Epithelial cell of esophagus (primary cell): ENCODE results near the gene KCNK17.

Experiments
- DNase-seq: peaks from one replicate; pipeline ENCODE4 v3.0.0; 2010; ENCODE audit warnings: low read depth
- H3K4me3 ChIP-seq: 2 replicates; pipeline ENCODE4 v1.5.1; 2011; ENCODE audit warnings: mild to moderate bottlenecking, low read length, control low read depth
- TF ChIP-seq, protein P1 (sequence below): IDR thresholded peaks from 2 replicates; pipeline ENCODE4 v1.5.1; 2011; ENCODE audit warnings: low read depth, mild to moderate bottlenecking, low read length, control low read depth, inconsistent platforms; ENCODE audit not compliant: insufficient read depth; ENCODE audit errors: missing control alignments

KCNK17 gene, protein sequence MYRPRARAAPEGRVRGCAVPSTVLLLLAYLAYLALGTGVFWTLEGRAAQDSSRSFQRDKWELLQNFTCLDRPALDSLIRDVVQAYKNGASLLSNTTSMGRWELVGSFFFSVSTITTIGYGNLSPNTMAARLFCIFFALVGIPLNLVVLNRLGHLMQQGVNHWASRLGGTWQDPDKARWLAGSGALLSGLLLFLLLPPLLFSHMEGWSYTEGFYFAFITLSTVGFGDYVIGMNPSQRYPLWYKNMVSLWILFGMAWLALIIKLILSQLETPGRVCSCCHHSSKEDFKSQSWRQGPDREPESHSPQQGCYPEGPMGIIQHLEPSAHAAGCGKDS

DNA sequence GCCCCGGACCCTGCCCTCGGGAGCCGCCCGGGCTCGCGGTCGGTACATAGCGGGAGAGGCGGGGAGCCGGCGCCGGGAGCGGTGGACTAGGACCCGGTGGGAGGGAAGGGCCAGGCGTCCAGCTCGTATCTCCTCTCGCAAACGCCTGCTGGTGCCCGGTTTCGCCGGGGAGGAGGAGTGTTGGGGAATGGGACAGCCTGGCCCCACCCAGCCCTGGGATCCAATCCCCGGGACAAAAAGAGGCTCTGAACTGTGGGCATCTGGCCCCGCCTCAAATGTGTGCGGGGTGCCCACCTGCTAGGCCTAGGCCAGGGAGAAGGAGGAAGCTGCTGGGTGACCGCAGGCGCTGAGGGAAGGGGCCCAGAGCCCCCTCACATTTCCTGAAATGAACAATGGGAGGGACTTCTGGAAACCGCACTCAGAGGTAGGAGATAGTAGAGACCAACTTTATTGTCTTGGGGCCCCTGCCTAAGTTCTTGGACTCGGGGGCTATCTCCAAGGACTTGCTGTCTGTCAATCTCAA is at the start of gene KCNK17:
Gene KCNK17 (minus strand): TSS at position 147 of the 523 bp plus-strand sequence. CDS start 99 bp downstream, at position 48.
- no peak within 1 kb of the TSS for H3K4me3 ChIP-seq
- no peak for DNase-seq
- TF ChIP-seq, protein P1, sequence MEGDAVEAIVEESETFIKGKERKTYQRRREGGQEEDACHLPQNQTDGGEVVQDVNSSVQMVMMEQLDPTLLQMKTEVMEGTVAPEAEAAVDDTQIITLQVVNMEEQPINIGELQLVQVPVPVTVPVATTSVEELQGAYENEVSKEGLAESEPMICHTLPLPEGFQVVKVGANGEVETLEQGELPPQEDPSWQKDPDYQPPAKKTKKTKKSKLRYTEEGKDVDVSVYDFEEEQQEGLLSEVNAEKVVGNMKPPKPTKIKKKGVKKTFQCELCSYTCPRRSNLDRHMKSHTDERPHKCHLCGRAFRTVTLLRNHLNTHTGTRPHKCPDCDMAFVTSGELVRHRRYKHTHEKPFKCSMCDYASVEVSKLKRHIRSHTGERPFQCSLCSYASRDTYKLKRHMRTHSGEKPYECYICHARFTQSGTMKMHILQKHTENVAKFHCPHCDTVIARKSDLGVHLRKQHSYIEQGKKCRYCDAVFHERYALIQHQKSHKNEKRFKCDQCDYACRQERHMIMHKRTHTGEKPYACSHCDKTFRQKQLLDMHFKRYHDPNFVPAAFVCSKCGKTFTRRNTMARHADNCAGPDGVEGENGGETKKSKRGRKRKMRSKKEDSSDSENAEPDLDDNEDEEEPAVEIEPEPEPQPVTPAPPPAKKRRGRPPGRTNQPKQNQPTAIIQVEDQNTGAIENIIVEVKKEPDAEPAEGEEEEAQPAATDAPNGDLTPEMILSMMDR = no peak

DNA sequence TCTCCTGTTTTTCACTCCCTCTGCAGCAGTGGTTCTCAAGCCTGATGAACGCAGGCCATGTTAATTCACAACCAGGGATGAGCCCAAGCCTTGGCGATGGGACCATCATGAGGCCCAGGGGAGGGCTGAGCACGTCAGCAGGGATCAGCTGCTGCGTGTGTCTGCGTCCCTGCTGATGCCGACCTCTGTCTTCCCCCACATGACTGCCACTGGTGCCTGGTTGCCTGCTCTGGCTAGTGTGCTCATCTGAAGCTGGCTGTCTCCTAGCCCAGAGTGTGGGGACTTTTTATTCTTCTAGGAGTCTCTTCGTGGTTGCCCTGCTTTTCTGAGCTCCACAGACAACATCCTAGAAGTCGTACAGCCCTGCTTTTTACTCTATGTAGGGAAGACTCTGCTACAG is 49.1 kb upstream of the KCNK17 start:
- DNase-seq = no peak
- H3K4me3 ChIP-seq = no peak overlapping the region

DNA sequence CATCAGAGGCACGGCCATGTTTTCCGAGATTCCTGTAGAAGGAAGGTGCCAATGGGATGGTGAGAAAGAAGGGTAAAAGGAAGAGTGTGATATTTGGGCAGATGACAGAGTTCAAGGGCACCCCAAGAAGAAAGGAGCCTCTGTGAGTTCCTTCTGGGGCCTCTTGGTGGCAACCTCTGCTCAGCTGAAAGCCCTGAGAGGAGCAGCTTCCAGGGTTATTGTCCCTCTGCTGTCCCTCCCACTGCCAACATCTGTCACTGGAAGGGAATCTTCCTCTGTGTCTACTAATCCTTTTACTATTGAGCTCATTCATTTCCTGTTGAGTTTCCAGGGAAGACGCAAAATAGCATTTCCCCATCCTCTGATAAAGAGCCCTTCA is 48.3 kb upstream of the KCNK17 start:
- no peak overlapping the region for H3K4me3 ChIP-seq
- TF ChIP-seq, protein P1 = no peak
- DNase-seq = no peak

More for the DNA sequence above, 49.1 kb upstream of the KCNK17 start:
- TF ChIP-seq, protein P1 = no peak

DNA sequence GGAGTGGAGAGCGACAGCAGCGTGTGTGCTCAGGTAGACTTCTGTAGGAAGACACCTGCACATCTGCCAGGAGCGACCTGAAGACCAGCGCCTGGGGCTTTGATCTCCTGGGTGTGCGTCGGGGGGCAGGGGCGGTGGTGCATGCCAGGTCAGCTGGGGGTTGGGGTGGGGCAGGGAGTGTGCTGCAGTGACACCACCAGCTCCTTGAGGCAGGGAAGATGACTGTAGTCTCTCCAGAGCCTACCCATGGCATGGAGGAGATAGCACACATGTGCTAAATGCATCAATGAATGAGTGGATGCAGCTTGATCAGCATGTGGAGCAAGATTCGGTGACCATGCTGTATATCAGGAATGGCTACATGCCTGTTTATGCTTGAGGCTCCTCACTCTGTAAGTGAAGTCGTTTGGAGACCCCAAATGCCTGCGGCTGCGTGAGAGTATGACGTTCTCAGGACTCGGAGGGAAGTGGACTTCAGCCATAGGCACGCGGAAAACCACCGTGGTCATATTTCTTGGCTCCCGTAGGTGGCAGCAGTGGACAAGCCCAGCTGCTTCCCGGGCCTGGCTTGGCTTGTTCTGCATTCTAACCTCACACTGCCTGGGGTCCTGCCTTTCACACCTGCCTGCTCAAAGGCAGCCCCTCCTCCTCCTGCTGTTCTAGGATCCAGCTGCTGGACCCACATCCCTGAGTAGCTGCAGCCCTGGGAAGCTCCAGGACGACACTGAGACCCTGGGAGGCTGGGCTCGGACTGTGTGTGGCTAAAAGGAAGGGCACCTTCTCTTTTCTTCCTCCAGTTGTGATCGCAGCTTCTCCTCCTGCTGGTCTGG is 47.7 kb upstream of the KCNK17 start:
- peak; percentile 62 for DNase-seq
- TF ChIP-seq, protein P1 = peak; percentile 86
- no peak overlapping the region for H3K4me3 ChIP-seq

DNA sequence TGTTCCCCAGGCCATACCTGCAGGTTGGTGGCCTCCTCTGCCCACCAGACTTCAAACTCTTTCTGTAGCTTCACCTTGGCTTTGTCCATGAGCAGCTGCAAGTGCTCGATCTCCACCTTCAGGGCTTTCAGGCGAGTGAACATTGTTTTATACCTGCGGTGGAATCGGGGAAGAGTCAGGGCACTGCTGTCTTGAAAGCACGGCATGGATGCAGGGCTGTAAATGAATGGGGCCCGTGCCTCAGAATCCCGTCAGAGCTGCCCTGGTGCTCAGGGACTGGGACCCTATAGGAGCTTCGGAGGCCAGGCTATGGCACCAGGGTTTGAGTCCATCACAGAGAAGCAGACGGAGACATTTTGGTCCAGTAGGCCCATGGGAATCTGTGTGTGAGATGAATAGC is 46.2 kb upstream of the KCNK17 start:
- DNase-seq = no peak
- TF ChIP-seq, protein P1 = no peak
- H3K4me3 ChIP-seq = no peak overlapping the region

DNA sequence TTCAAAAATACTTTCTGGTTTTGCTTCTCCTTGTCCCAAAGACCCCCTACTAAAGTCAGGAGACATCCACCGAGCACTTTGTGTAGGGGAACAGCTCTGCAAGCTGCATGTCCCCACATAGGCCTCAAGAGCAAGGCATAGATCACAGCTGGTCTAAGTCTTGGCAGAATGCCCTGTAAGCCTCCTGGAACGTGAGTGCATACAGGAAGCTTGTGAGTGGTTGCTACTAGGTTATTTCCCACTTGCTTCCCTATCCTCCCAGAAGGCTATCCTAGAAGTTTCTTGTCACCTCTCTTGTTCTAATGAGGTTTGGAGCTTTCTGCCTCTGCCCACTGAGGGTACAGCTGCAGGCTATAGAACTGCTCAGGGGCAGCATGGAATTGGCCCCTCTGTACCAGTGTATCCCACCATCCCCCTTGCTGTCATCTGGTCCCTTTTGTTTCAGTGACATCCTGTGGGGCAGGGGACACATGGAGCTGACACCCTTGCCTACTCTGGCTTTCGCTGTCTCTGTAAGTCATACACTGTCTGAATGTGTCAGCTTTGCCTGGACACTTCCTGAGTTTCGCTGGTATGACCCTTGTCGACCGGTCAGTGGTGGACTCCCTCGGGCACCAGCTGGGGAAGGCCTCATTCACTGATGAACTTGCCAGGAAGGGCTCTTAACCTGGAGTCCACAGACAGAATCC is 43.9 kb upstream of the KCNK17 start:
- TF ChIP-seq, protein P1 = no peak
- DNase-seq = peak; percentile 52

More for the DNA sequence above, 43.9 kb upstream of the KCNK17 start:
- H3K4me3 ChIP-seq = no peak overlapping the region
